ENCODE results near the gene LRP5. TPM values are rescaled to one million over a fixed set of nuclear protein-coding genes. Genes with fewer than 3 reads are reported as not detected.

Gene LRP5
- total RNA-seq, 1 experiment from 2014 or later: 55.2 TPM

DNA sequence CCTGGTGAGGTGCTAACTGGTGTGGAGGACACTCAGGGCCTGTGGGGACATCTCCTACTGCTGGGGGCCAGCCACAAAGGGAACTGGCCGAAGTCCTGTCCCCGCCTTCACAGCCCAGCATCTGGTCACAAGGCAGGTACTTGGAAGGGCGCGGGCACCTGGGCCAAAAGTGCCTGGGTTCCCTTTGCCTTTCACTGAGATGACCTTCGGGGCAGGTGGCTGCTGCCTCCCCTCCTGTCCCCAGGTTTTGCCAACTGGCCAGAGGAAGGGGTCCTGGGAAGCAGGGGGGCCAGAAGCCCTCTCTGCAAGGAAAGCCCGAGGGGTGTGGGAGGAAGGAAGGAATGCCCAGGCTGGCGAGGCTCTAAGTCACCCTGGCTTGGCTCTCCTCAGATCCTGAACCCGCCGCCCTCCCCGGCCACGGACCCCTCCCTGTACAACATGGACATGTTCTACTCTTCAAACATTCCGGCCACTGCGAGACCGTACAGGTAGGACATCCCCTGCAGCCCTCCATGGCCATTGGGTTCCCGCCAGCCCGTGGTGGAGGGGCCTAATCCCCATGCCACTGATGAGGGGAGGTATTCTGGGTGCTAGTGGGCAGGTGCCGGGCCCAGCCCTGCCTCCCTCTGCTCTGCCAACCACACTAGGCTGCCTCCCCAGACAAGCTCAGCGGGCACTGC, 133.8 kb downstream of the LRP5 start:
- H3K4me1 ChIP-seq (ENCODE audit: control insufficient read depth in 1 of 2, insufficient read depth in 2 of 2, low read length in 2 of 2): no peaks in the 10 kb centered on the region
- intact Hi-C loops (cut with micrococcal nuclease): no loop called here
- BruUV-seq (replicated peaks): no TSS peak
- H3K27me3 ChIP-seq (ENCODE audit: insufficient read depth, low read length): no peaks in the 10 kb centered on the region
- RAD21 ChIA-PET (ENCODE audit: low non-redundant PET in 1 of 2, low total read pairs in 2 of 2, uncharacterized antibody in 2 of 2, unreplicated experiment in 2 of 2): no interaction called here
- H4K20me1 ChIP-seq (ENCODE audit: insufficient read depth): no peaks in the 10 kb centered on the region
- H2AFZ ChIP-seq (ENCODE audit: low read depth, low read length, poor library complexity, severe bottlenecking): no peak overlapping the region
- ATAC-seq (no peak), DNase-seq (ENCODE audit: low read depth, low spot score) (no peak)
- no peak overlapping the region for H3K9ac ChIP-seq (ENCODE audit: low read length)
- POLR2A ChIA-PET: no interaction called here
- H3K27ac ChIP-seq (ENCODE audit: low read depth, low read length): no peak overlapping the region
- no peak overlapping the region for H3K4me3 ChIP-seq (replicated peaks in 1 of 2; ENCODE audit: low read depth in 1 of 2, low read length in 2 of 2)
- TF ChIP-seq, protein P1, sequence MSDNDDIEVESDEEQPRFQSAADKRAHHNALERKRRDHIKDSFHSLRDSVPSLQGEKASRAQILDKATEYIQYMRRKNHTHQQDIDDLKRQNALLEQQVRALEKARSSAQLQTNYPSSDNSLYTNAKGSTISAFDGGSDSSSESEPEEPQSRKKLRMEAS (IDR thresholded peaks at IDR 0.05): no peak
- TF ChIP-seq SRF (IDR thresholded peaks at IDR 0.05; ENCODE audit: low read depth): no peak
- no peak for TF ChIP-seq CBX3 (IDR thresholded peaks at IDR 0.05; ENCODE audit: low read depth)
- no peak for TF ChIP-seq EZH2 (IDR thresholded peaks at IDR 0.05)
- no peak for TF ChIP-seq SIN3A (IDR thresholded peaks at IDR 0.05; ENCODE audit: low read depth)
- no peak for TF ChIP-seq POLR2A (IDR thresholded peaks at IDR 0.05; ENCODE audit: borderline replicate concordance, extremely low read depth, insufficient read depth, insufficient read length)
- TF ChIP-seq, protein P2, sequence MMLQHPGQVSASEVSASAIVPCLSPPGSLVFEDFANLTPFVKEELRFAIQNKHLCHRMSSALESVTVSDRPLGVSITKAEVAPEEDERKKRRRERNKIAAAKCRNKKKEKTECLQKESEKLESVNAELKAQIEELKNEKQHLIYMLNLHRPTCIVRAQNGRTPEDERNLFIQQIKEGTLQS (IDR thresholded peaks at IDR 0.05): no peak
- TF ChIP-seq, protein P3, sequence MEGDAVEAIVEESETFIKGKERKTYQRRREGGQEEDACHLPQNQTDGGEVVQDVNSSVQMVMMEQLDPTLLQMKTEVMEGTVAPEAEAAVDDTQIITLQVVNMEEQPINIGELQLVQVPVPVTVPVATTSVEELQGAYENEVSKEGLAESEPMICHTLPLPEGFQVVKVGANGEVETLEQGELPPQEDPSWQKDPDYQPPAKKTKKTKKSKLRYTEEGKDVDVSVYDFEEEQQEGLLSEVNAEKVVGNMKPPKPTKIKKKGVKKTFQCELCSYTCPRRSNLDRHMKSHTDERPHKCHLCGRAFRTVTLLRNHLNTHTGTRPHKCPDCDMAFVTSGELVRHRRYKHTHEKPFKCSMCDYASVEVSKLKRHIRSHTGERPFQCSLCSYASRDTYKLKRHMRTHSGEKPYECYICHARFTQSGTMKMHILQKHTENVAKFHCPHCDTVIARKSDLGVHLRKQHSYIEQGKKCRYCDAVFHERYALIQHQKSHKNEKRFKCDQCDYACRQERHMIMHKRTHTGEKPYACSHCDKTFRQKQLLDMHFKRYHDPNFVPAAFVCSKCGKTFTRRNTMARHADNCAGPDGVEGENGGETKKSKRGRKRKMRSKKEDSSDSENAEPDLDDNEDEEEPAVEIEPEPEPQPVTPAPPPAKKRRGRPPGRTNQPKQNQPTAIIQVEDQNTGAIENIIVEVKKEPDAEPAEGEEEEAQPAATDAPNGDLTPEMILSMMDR (IDR thresholded peaks at IDR 0.05 in 2 of 3, conservative IDR thresholded peaks at IDR 0.05 in 1 of 3; ENCODE audit: borderline replicate concordance in 1 of 3, insufficient read depth in 1 of 3, low read depth in 2 of 3, low read length in 2 of 3): no peak
- no peak for TF ChIP-seq CEBPB (IDR thresholded peaks at IDR 0.05; ENCODE audit: low read depth)
- TF ChIP-seq EGR1 (IDR thresholded peaks at IDR 0.05; ENCODE audit: low read depth): no peak
- no peak for TF ChIP-seq SP1 (IDR thresholded peaks at IDR 0.05; ENCODE audit: low read depth)
- no peak for TF ChIP-seq ZFX (IDR thresholded peaks at IDR 0.05)
- TF ChIP-seq POLR2AphosphoS5 (IDR thresholded peaks at IDR 0.05; ENCODE audit: low read depth, low read length): no peak
- no peak for TF ChIP-seq YY1 (IDR thresholded peaks at IDR 0.05; ENCODE audit: extremely low read depth, insufficient replicate concordance, low read depth, low read length)
- TF ChIP-seq, protein P4, sequence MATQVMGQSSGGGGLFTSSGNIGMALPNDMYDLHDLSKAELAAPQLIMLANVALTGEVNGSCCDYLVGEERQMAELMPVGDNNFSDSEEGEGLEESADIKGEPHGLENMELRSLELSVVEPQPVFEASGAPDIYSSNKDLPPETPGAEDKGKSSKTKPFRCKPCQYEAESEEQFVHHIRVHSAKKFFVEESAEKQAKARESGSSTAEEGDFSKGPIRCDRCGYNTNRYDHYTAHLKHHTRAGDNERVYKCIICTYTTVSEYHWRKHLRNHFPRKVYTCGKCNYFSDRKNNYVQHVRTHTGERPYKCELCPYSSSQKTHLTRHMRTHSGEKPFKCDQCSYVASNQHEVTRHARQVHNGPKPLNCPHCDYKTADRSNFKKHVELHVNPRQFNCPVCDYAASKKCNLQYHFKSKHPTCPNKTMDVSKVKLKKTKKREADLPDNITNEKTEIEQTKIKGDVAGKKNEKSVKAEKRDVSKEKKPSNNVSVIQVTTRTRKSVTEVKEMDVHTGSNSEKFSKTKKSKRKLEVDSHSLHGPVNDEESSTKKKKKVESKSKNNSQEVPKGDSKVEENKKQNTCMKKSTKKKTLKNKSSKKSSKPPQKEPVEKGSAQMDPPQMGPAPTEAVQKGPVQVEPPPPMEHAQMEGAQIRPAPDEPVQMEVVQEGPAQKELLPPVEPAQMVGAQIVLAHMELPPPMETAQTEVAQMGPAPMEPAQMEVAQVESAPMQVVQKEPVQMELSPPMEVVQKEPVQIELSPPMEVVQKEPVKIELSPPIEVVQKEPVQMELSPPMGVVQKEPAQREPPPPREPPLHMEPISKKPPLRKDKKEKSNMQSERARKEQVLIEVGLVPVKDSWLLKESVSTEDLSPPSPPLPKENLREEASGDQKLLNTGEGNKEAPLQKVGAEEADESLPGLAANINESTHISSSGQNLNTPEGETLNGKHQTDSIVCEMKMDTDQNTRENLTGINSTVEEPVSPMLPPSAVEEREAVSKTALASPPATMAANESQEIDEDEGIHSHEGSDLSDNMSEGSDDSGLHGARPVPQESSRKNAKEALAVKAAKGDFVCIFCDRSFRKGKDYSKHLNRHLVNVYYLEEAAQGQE (IDR thresholded peaks at IDR 0.05; ENCODE audit: low read depth): no peak
- TF ChIP-seq, protein P5, sequence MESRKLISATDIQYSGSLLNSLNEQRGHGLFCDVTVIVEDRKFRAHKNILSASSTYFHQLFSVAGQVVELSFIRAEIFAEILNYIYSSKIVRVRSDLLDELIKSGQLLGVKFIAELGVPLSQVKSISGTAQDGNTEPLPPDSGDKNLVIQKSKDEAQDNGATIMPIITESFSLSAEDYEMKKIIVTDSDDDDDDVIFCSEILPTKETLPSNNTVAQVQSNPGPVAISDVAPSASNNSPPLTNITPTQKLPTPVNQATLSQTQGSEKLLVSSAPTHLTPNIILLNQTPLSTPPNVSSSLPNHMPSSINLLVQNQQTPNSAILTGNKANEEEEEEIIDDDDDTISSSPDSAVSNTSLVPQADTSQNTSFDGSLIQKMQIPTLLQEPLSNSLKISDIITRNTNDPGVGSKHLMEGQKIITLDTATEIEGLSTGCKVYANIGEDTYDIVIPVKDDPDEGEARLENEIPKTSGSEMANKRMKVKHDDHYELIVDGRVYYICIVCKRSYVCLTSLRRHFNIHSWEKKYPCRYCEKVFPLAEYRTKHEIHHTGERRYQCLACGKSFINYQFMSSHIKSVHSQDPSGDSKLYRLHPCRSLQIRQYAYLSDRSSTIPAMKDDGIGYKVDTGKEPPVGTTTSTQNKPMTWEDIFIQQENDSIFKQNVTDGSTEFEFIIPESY (IDR thresholded peaks at IDR 0.05; ENCODE audit: extremely low read depth, insufficient replicate concordance, low read length): no peak
- TF ChIP-seq RAD21 (IDR thresholded peaks at IDR 0.05; ENCODE audit: low read depth): no peak
- no peak for TF ChIP-seq ELF1 (IDR thresholded peaks at IDR 0.05; ENCODE audit: borderline replicate concordance, low read depth)
- no peaks in the 10 kb centered on the region for H3K9me3 ChIP-seq (ENCODE audit: control insufficient read depth in 1 of 2, insufficient read depth in 1 of 2, low read depth in 1 of 2, low read length in 2 of 2)
- CTCF ChIA-PET: no interaction called here
- no peak overlapping the region for H3K4me2 ChIP-seq (ENCODE audit: low read length)
- H3K9me2 ChIP-seq (ENCODE audit: insufficient read depth): no peaks in the 10 kb centered on the region
- H3K79me2 ChIP-seq (ENCODE audit: insufficient read depth, low read length): no peaks in the 10 kb centered on the region
- H3K36me3 ChIP-seq (ENCODE audit: control insufficient read depth in 1 of 2, insufficient read depth in 2 of 2, low read length in 2 of 2): peaks cover 5 to 8% of the 10 kb centered on the region in 2 experiments; a peak in 3 of 4 replicates

Measured in HCT116 (cell line).